AG08396 (cell line): ENCODE measurements around the gene CNGA2.

ENCODE experiments used
- DNase-seq: peaks from one replicate; pipeline ENCODE4 v3.0.0; 2012; ENCODE audit warnings: low spot score, mixed read lengths

Gene CNGA2

GRCh38 chrX:151753313-151754046 is 18.9 kb downstream of the CNGA2 start:
- DNase-seq, result peak; percentile 75

GRCh38 chrX:151754047-151754429 is 19.5 kb downstream of the CNGA2 start:
- peak; percentile 53 for DNase-seq

GRCh38 chrX:151754641-151755215 is 20.2 kb downstream of the CNGA2 start:
- DNase-seq, result no peak

GRCh38 chrX:151759041-151759708 is 24.6 kb downstream of the CNGA2 start:
- no peak for DNase-seq

GRCh38 chrX:151762802-151763201 is 28.3 kb downstream of the CNGA2 start:
- DNase-seq, result no peak

- DNase-seq, result no peak
Observed at GRCh38 chrX:151763711-151764110, 29.2 kb downstream of the CNGA2 start.

GRCh38 chrX:151765026-151765425 is 30.5 kb downstream of the CNGA2 start:
- no peak for DNase-seq

GRCh38 chrX:151771726-151772125 is 37.2 kb downstream of the CNGA2 start:
- no peak for DNase-seq

- DNase-seq, result no peak
Observed at GRCh38 chrX:151773434-151773833, 38.9 kb downstream of the CNGA2 start.

- no peak for DNase-seq
Observed at GRCh38 chrX:151774421-151774820, 39.9 kb downstream of the CNGA2 start.

GRCh38 chrX:151776181-151776731 is 41.7 kb downstream of the CNGA2 start:
- no peak for DNase-seq

GRCh38 chrX:151776936-151777335 is 42.4 kb downstream of the CNGA2 start:
- no peak for DNase-seq

- DNase-seq, result no peak
Observed at GRCh38 chrX:151779258-151779657, 44.7 kb downstream of the CNGA2 start.

GRCh38 chrX:151780621-151781020 is 46.1 kb downstream of the CNGA2 start:
- no peak for DNase-seq

GRCh38 chrX:151789179-151789800 is 54.7 kb downstream of the CNGA2 start:
- DNase-seq, result peak; percentile 75

GRCh38 chrX:151790481-151791160 is 56.1 kb downstream of the CNGA2 start:
- no peak for DNase-seq

- DNase-seq, result no peak
Observed at GRCh38 chrX:151791961-151792360, 57.4 kb downstream of the CNGA2 start.

- DNase-seq, result no peak
Observed at GRCh38 chrX:151792505-151792904, 58.0 kb downstream of the CNGA2 start.

- DNase-seq, result no peak
Observed at GRCh38 chrX:151793886-151794285, 59.3 kb downstream of the CNGA2 start.
